Measurements from ENCODE around the gene PDP2.

- TF ChIP-seq CTCF (optimal IDR thresholded peaks at IDR 0.05 in 1 of 3, IDR thresholded peaks at IDR 0.05 in 1 of 3, conservative IDR thresholded peaks at IDR 0.05 in 1 of 3; ENCODE audit: extremely low read depth in 1 of 3, insufficient read depth in 2 of 3, low read length in 3 of 3) (no peak), EZH2 (IDR thresholded peaks at IDR 0.05; ENCODE audit: low read length) (no peak)
These were observed 39.4 kb upstream of the PDP2 start for GRCh38 chr16:66840883-66841282.
